GM08714 (cell line): ENCODE measurements around the gene HCFC1R1.
A peak's percentile ranks its signal among the peaks of the same experiment; 100 is the strongest.

Experiments
- H3K4me3 ChIP-seq: fragments of 200-500 bp; sonication (Bioruptor generic); 2 replicates; pipeline ENCODE4 v1.5.1; 2014; ENCODE audit warnings: mild to moderate bottlenecking, low read length, inconsistent platforms
- ZNF274 ChIP-seq: IDR thresholded peaks from 2 replicates; pipeline ENCODE4 v1.6.1; 2012; ENCODE audit warnings: mild to moderate bottlenecking, low read depth, low read length

The HCFC1R1 gene

GRCh38 chr16:3030222-3031212 is 6.8 kb upstream of the HCFC1R1 start:
- H3K4me3 ChIP-seq: no peak overlapping the region
- TF ChIP-seq ZNF274: no peak

DNA sequence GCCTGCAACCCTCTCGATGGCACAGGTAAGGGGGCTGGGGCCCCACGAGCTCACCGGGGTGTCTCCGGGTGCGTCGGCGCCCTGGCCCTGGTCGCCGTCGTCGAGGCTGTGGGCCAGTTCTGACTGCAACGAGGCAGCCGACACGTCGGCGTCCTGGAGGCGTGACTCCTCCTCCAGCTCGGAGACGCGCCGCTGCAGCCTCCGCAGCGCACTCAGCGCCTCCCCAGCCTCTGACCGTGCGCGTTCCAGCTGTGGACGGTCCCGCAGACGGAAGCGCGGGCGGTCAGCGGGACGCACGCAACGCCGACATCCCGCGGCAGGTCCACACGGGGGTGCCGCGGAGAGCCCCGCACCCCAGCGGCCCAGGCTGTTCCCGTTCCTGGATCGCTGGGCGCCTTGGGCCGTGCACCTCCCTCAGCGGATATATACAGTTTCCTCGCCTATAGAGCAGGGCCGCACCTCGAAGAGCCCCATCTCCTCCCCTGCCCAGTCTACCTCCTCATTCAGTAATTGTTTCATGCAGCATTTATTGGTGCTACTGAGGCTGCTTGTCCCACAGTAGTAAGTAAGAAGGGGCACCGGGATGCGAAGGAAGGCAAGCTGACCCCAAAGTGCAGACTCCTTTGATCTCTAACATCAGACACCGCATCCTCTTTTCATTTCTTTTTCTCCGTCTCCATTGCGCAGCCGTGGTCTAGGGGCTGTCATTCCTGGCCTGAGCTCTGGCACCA is 5.9 kb upstream of the HCFC1R1 start:
- TF ChIP-seq ZNF274: no peak
- H3K4me3 ChIP-seq: no peak overlapping the region

DNA sequence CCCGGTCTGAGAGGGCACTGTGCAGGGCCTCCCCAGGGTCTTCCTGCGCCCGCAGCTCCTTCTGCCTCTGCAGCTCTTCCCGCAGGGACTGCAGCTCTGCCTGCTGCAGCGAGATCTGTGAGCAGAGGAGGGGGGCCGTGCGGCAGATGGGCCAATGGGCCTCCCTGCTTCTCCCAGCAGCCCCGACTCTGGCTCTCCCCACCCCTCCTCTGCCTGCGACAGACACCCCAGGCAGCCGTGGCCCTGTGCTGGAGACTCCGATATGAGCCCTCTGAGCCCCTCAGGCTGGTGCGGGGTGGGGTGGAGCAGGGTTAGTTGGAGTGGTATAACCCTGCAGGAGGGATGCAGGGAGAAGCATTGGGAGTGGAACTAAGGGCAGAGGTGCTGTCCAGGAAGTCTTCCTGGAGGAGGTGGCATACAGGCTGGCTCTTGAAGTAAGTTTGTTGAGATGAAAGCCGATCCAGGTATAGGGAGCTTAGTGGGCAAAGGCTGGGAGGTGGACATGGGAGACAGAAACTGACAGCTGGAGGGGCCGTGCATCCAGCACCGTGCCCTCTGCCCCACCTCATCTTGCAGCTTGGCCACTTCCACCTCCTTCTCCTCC is 5.1 kb upstream of the HCFC1R1 start:
- TF ChIP-seq ZNF274: no peak
- H3K4me3 ChIP-seq: no peak overlapping the region

- H3K4me3 ChIP-seq: no peak overlapping the region
- TF ChIP-seq ZNF274: no peak
These were observed 4.4 kb upstream of the HCFC1R1 start for GRCh38 chr16:3027983-3028715.

GRCh38 chr16:3027489-3027795 is 3.7 kb upstream of the HCFC1R1 start:
- no peak overlapping the region for H3K4me3 ChIP-seq
- no peak for TF ChIP-seq ZNF274

DNA sequence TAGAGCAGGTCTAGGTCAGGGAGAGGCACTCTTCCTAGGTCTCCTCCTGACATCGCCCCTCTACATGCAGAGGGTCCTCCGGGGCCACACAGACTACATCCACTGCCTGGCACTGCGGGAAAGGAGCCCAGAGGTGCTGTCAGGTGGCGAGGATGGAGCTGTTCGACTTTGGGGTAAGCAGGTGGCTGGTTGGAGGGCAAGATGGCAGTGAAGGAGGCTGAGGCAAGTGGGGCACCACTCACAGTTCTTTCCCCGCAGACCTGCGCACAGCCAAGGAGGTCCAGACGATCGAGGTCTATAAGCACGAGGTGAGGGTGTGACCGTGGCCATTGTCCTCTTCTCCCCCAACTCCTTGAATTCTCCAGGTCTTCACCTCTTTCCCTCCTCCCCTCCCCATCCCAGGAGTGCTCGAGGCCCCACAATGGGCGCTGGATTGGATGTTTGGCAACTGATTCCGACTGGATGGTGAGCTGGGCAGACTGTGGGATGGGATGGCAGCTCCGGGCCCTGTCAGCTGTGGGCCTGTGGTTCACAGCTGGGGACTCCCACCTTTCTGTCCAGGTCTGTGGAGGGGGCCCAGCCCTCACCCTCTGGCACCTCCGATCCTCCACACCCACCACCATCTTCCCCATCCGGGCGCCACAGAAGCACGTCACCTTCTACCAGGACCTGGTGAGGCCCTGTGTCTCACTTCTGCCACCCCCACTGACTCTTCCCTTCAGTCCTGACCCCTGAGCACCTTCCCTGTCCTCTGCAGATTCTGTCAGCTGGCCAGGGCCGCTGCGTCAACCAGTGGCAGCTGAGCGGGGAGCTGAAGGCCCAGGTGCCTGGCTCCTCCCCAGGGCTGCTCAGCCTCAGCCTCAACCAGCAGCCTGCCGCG is 3.1 kb upstream of the HCFC1R1 start:
- no peak overlapping the region for H3K4me3 ChIP-seq
- no peak for TF ChIP-seq ZNF274

GRCh38 chr16:3026003-3026378 is 2.2 kb upstream of the HCFC1R1 start:
- no peak overlapping the region for H3K4me3 ChIP-seq

DNA sequence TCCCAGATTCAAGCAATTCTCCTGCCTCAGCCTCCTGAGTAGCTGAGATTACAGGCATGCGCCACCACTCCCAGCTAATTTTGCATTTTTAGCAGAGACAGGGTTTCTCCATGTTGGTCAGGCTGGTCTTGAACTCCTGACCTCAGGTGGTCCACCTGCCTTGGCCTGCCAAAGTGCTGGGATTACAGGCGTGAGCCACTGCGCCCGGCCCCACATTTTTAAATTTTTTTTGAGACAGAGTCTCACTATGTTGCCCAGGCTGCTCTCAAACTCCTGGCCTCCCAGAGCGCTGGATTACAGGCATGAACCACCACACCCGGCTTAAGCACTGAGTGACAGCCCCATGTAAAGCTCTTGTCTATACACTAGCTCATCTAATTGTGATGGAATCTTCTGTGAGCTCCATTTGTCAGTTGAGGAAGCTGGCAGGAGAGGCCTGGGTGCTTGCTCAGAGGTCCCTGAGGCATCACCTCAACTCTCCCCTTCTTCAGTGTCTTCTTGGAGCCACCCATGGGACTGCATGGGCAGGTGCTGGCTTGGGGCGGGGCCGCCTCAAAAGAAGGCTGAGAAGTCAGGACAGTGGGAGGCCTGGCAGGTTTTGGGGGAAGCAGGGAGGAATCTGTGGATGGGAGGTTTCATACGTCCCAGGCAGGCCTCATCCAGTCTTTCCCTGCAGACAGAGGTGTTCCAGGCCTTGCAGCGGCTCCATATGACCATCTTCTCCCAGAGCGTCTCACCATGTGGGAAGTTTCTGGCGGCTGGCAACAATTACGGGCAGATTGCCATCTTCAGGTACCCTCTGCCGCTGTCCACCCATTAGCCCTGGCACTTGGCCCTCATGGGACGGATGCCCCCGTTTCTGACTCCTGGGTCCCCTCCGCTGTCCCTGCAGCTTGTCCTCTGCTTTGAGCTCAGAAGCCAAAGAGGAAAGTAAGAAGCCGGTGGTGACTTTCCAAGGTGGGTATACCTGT is 1.6 kb upstream of the HCFC1R1 start:
- H3K4me3 ChIP-seq: no peak overlapping the region
- TF ChIP-seq ZNF274: no peak

More at GRCh38 chr16:3026003-3026378, 2.2 kb upstream of the HCFC1R1 start:
- TF ChIP-seq ZNF274: no peak

DNA sequence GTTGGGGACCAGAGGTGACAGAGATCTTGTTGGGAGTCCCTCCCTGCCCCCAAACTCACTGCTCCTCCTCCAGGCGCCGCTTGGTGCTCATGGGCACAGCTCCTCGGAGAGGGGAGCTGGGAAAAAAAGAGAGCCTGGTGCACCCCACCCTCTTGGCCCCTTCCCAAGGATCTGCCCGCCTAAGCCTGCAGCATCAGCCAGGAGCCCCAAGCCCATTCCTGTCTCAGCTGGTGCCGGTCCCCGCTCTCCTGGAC is 400 bp downstream of the HCFC1R1 start:
- TF ChIP-seq ZNF274: no peak

GRCh38 chr16:3022684-3023414 is 893 bp downstream of the HCFC1R1 start:
- no peak overlapping the region; the same call in 1 of the 2 replicates for H3K4me3 ChIP-seq
- TF ChIP-seq ZNF274: no peak

More for the DNA sequence above, 400 bp downstream of the HCFC1R1 start:
- H3K4me3 ChIP-seq: peak overlapping the region; percentile 72; the same call in 1 of the 2 replicates

DNA sequence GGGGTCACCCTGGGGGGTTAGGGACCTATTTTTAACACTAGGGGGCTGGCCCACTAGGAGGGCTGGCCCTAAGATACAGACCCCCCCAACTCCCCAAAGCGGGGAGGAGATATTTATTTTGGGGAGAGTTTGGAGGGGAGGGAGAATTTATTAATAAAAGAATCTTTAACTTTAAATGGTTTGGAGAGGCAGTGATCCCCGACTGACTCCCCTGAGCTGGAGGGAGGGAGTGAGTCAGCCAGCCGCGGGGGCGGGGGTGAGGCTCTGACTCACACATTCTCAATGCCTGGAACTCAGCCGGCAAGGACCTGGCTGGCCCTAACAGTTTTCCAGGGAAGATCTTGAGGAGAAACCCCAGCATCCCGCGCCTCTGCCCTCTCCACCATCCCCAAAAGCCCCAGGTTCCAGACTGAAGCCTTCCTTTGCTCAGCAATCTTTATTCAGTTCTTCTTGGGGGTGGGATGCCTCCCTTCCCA is 1.5 kb downstream of the HCFC1R1 start:
- no peak overlapping the region for H3K4me3 ChIP-seq
- no peak for TF ChIP-seq ZNF274
